HCT116 (cell line): ENCODE data around the gene SMIM35. TPM values are rescaled to one million over a fixed set of nuclear protein-coding genes. Genes with fewer than 3 reads are reported as not detected.

Source experiments
- ATAC-seq: fragments of 200-7000 bp; cut with Tn5 transposase; 2 replicates; pipeline ENCODE4 v1.9.1; 2020; ENCODE audit warnings: mild to moderate bottlenecking, moderate library complexity
- BruUV-seq: library from RNA; stranded (reverse); fragments of 400-500 nt; replicated peaks from 2 replicates; lab custom pipeline; 2021; lab: Mats Ljungman, UMichigan
- CTCF ChIA-PET: fragments of 300-600 bp; sonication (Branson Sonifier 250); formaldehyde crosslinking; loops from one replicate; lab custom pipeline; 2021; ENCODE audit warnings: antibody characterized with exemption; lab: Charles Lee
- POLR2A ChIA-PET: fragments of 300-600, 350-600 bp; sonication (Branson Sonifier 250); formaldehyde crosslinking; loops from one replicate; lab custom pipeline; 2021; ENCODE audit warnings: antibody characterized with exemption; lab: Charles Lee
- RAD21 ChIA-PET, 2 experiments: fragments of 300-600 bp; sonication (Branson Sonifier 250); formaldehyde crosslinking; loops; one replicate each; lab custom pipeline; 2023; ENCODE audit warnings: low total read pairs in 2 of 2; ENCODE audit not compliant: uncharacterized antibody in 2 of 2, unreplicated experiment in 2 of 2, low non-redundant PET in 1 of 2; lab: Charles Lee
- DNase-seq: peaks from one replicate; pipeline ENCODE4 v3.0.0-alpha.2; 2010; ENCODE audit warnings: low read depth, low spot score
- H2AFZ ChIP-seq: fragments of 200-600 bp; shearing (Covaris generic), sonication (generic); 2 replicates; pipeline ENCODE4 v1.6.1; 2017; ENCODE audit warnings: low read depth, mixed run types, mixed read lengths, antibody characterized with exemption, low read length; ENCODE audit not compliant: poor library complexity, severe bottlenecking
- H3K27ac ChIP-seq: 2 replicates; pipeline ENCODE4 v1.5.1; 2012; ENCODE audit warnings: low read depth, low read length
- H3K27me3 ChIP-seq: fragments of 200-600 bp; sonication (generic); 2 replicates; pipeline ENCODE4 v1.6.1; 2016; ENCODE audit warnings: mixed run types, low read length, mixed read lengths; ENCODE audit not compliant: insufficient read depth
- H3K36me3 ChIP-seq, 2 experiments: fragments of 200-500 bp in 1 of 2; fragments of 200-600 bp in 1 of 2; sonication (Bioruptor generic) in 1 of 2; sonication (generic) in 1 of 2; 2 replicates each; pipeline versions ENCODE4 v1.5.1 to v1.6.1; 2014 to 2016; ENCODE audit warnings: low read length in 2 of 2, inconsistent platforms in 1 of 2, mixed read lengths in 1 of 2, mixed run types in 1 of 2; ENCODE audit not compliant: insufficient read depth in 2 of 2, control insufficient read depth in 1 of 2
- H3K4me1 ChIP-seq, 2 experiments: fragments of 200-600 bp in 1 of 2; sonication (generic) in 1 of 2; 2 replicates each; pipeline versions ENCODE4 v1.5.1 to v1.6.1; 2012 to 2017; ENCODE audit warnings: low read length in 2 of 2, inconsistent platforms in 1 of 2, mild to moderate bottlenecking in 1 of 2, mixed read lengths in 1 of 2, mixed run types in 1 of 2, moderate library complexity in 1 of 2; ENCODE audit not compliant: insufficient read depth in 2 of 2, control insufficient read depth in 1 of 2
- H3K4me2 ChIP-seq: fragments of 200-600 bp; sonication (generic); 2 replicates; pipeline ENCODE4 v1.6.1; 2017; ENCODE audit warnings: mixed run types, low read length, mixed read lengths
- H3K4me3 ChIP-seq, 2 experiments: fragments of 200-600 bp in 1 of 2; sonication (generic) in 1 of 2; replicated peaks in 1 of 2; 2 replicates each; pipeline ENCODE4 v1.5.1; 2011 to 2016; ENCODE audit warnings: low read length in 2 of 2, control low read depth in 1 of 2, low read depth in 1 of 2, mild to moderate bottlenecking in 1 of 2, mixed read lengths in 1 of 2, mixed run types in 1 of 2
- H3K79me2 ChIP-seq: fragments of 200-600 bp; sonication (generic); 2 replicates; pipeline ENCODE4 v1.6.1; 2017; ENCODE audit warnings: mild to moderate bottlenecking, mixed run types, low read length, moderate library complexity, mixed read lengths; ENCODE audit not compliant: insufficient read depth
- H3K9ac ChIP-seq: fragments of 200-600 bp; sonication (generic); 2 replicates; pipeline ENCODE4 v1.6.1; 2016; ENCODE audit warnings: low read length, mixed read lengths
- H3K9me2 ChIP-seq: fragments of 200-600 bp; sonication (generic), shearing (Covaris generic); 2 replicates; pipeline ENCODE4 v1.6.1; 2017; ENCODE audit warnings: mixed run types, mild to moderate bottlenecking, moderate library complexity; ENCODE audit not compliant: insufficient read depth
- H3K9me3 ChIP-seq, 2 experiments: fragments of 200-500 bp in 1 of 2; fragments of 200-600 bp in 1 of 2; sonication (Bioruptor generic) in 1 of 2; sonication (generic) in 1 of 2; 2 replicates each; pipeline ENCODE4 v1.6.1; 2014 to 2017; ENCODE audit warnings: low read length in 2 of 2, mixed read lengths in 2 of 2, inconsistent platforms in 1 of 2, low read depth in 1 of 2, mild to moderate bottlenecking in 1 of 2, mixed run types in 1 of 2, moderate library complexity in 1 of 2; ENCODE audit not compliant: control insufficient read depth in 1 of 2, insufficient read depth in 1 of 2
- H4K20me1 ChIP-seq: fragments of 200-600 bp; sonication (generic), shearing (Covaris generic); 2 replicates; pipeline ENCODE4 v1.6.1; 2017; ENCODE audit warnings: mixed run types, mild to moderate bottlenecking, moderate library complexity; ENCODE audit not compliant: insufficient read depth
- ATF3 ChIP-seq: IDR thresholded peaks from 2 replicates; pipeline ENCODE4 v1.6.1; 2012
- CBX3 ChIP-seq: IDR thresholded peaks from 2 replicates; pipeline ENCODE4 v1.6.1; 2012; ENCODE audit warnings: low read depth
- CEBPB ChIP-seq: IDR thresholded peaks from 2 replicates; pipeline ENCODE4 v1.6.1; 2012; ENCODE audit warnings: low read depth
- EGR1 ChIP-seq: IDR thresholded peaks from 2 replicates; pipeline ENCODE4 v1.6.1; 2012; ENCODE audit warnings: low read depth
- EZH2 ChIP-seq: fragments of 200-600 bp; sonication (generic); IDR thresholded peaks from 2 replicates; pipeline ENCODE4 v1.6.1; 2017; ENCODE audit warnings: antibody characterized with exemption, mixed run types
- EZH2phosphoT487 ChIP-seq: fragments of 200-600 bp; IDR thresholded peaks from 2 replicates; pipeline ENCODE4 v1.6.1; 2018; ENCODE audit warnings: antibody characterized with exemption, borderline replicate concordance
- FOSL1 ChIP-seq: IDR thresholded peaks from 2 replicates; pipeline ENCODE4 v1.6.1; 2012; ENCODE audit warnings: low read depth
- JUND ChIP-seq: IDR thresholded peaks from 2 replicates; pipeline ENCODE4 v1.6.1; 2012
- POLR2A ChIP-seq: IDR thresholded peaks from 2 replicates; pipeline ENCODE4 v1.7.0; 2011; ENCODE audit warnings: borderline replicate concordance; ENCODE audit not compliant: insufficient read depth, insufficient read length; ENCODE audit errors: extremely low read depth
- RAD21 ChIP-seq: IDR thresholded peaks from 2 replicates; pipeline ENCODE4 v1.6.1; 2012; ENCODE audit warnings: low read depth, mild to moderate bottlenecking
- TCF7L2 ChIP-seq: IDR thresholded peaks from 2 replicates; pipeline ENCODE4 v1.7.0; 2011; ENCODE audit warnings: borderline replicate concordance, inconsistent platforms; ENCODE audit not compliant: insufficient read depth, insufficient read length; ENCODE audit errors: extremely low read depth
- ZFX ChIP-seq: fragments of 450-650 bp; IDR thresholded peaks from 2 replicates; pipeline ENCODE4 v1.6.1; 2017
- ZNF274 ChIP-seq: fragments of 200-500 bp; sonication (Bioruptor generic); IDR thresholded peaks from 2 replicates; pipeline ENCODE4 v1.6.1; 2014; ENCODE audit warnings: mild to moderate bottlenecking, low read depth, low read length, inconsistent platforms
- intact Hi-C: fragments of 100-400 bp; cut with micrococcal nuclease; formaldehyde crosslinking; loops from 2 replicates; pipeline ENCODE4 v1.10.0; 2022
- total RNA-seq: library from RNA; stranded (reverse); gene quantifications from one replicate; pipeline ENCODE4 v1.2.1, GENCODE V29; 2021; ENCODE audit not compliant: unreplicated experiment
- TF ChIP-seq, protein P1 (sequence below): IDR thresholded peaks from 2 replicates; pipeline ENCODE4 v1.6.1; 2012; ENCODE audit warnings: low read depth
- TF ChIP-seq, protein P2 (sequence below): IDR thresholded peaks from 2 replicates; pipeline ENCODE4 v1.6.1; 2012
- TF ChIP-seq, protein P3 (sequence below): IDR thresholded peaks from 2 replicates; pipeline ENCODE4 v1.6.1; 2011; ENCODE audit warnings: mild to moderate bottlenecking, low read length, moderate library complexity; ENCODE audit not compliant: insufficient replicate concordance; ENCODE audit errors: extremely low read depth

Gene SMIM35
- total RNA-seq, 1 experiment from 2014 or later, result not detected

DNA sequence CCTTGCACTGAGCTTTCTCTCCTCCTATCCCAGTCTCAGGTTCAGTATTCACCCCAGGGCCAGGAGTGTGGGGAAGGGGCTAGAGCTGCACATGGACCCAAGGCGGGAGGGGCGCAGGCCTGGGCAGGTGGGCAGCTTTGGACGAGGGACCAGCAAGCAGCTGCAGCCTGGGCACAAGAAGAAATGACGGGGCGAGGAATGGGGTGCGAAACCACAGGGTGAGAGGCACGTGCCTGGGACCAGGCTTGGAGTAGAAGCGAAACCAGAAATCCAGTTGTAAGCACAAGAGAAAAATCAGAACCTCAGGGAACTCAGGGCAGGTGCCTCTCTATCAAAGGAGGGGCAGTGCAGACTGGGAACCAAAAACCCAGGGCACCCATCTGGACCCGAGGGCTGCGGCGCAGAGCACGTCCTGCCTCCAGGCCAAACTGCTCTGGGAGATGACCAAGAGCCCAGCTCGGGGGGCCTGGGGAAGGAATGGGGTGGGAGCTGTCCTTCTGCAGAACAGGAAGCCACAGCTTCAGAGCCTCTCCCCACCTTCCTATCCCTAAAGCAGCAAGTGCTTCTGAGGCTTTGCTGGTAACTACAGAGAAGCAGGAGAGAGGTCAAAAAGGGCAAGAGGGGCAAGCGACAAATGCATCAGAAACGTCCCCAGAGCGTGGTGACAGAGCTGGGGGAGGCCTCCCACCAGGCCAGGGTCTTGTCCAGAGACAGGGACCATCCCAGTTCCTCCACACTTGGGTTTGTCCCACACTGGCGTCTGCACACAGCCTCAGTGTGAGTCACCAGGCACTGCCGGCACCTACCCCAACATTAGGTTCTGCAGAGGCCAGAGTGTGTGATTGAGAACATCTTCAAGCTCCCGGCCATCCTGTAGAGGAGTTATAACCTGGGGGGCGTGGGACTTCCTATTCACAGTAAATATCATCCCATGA, 28.2 kb downstream of the SMIM35 start:
- no peaks in the 10 kb centered on the region for H3K36me3 ChIP-seq
- intact Hi-C loops, result no loop called here
- H3K27me3 ChIP-seq, result no peaks in the 10 kb centered on the region
- H3K4me2 ChIP-seq, result no peak overlapping the region
- no peak overlapping the region for H3K4me3 ChIP-seq
- H3K9me2 ChIP-seq, result no peaks in the 10 kb centered on the region
- no TSS peak for BruUV-seq
- H3K27ac ChIP-seq, result no peak overlapping the region
- no peak for TF ChIP-seq JUND
- TF ChIP-seq EGR1, result no peak
- TF ChIP-seq ZFX, result no peak
- no peak for TF ChIP-seq TCF7L2
- TF ChIP-seq CEBPB, result no peak
- TF ChIP-seq EZH2, result no peak
- TF ChIP-seq, protein P1, sequence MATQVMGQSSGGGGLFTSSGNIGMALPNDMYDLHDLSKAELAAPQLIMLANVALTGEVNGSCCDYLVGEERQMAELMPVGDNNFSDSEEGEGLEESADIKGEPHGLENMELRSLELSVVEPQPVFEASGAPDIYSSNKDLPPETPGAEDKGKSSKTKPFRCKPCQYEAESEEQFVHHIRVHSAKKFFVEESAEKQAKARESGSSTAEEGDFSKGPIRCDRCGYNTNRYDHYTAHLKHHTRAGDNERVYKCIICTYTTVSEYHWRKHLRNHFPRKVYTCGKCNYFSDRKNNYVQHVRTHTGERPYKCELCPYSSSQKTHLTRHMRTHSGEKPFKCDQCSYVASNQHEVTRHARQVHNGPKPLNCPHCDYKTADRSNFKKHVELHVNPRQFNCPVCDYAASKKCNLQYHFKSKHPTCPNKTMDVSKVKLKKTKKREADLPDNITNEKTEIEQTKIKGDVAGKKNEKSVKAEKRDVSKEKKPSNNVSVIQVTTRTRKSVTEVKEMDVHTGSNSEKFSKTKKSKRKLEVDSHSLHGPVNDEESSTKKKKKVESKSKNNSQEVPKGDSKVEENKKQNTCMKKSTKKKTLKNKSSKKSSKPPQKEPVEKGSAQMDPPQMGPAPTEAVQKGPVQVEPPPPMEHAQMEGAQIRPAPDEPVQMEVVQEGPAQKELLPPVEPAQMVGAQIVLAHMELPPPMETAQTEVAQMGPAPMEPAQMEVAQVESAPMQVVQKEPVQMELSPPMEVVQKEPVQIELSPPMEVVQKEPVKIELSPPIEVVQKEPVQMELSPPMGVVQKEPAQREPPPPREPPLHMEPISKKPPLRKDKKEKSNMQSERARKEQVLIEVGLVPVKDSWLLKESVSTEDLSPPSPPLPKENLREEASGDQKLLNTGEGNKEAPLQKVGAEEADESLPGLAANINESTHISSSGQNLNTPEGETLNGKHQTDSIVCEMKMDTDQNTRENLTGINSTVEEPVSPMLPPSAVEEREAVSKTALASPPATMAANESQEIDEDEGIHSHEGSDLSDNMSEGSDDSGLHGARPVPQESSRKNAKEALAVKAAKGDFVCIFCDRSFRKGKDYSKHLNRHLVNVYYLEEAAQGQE, result no peak
- no peak for TF ChIP-seq CBX3
- no peak for TF ChIP-seq POLR2A
- TF ChIP-seq FOSL1, result no peak
- TF ChIP-seq, protein P2, sequence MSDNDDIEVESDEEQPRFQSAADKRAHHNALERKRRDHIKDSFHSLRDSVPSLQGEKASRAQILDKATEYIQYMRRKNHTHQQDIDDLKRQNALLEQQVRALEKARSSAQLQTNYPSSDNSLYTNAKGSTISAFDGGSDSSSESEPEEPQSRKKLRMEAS, result no peak
- TF ChIP-seq EZH2phosphoT487, result no peak
- no peak for TF ChIP-seq ZNF274
- TF ChIP-seq, protein P3, sequence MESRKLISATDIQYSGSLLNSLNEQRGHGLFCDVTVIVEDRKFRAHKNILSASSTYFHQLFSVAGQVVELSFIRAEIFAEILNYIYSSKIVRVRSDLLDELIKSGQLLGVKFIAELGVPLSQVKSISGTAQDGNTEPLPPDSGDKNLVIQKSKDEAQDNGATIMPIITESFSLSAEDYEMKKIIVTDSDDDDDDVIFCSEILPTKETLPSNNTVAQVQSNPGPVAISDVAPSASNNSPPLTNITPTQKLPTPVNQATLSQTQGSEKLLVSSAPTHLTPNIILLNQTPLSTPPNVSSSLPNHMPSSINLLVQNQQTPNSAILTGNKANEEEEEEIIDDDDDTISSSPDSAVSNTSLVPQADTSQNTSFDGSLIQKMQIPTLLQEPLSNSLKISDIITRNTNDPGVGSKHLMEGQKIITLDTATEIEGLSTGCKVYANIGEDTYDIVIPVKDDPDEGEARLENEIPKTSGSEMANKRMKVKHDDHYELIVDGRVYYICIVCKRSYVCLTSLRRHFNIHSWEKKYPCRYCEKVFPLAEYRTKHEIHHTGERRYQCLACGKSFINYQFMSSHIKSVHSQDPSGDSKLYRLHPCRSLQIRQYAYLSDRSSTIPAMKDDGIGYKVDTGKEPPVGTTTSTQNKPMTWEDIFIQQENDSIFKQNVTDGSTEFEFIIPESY, result no peak
- TF ChIP-seq RAD21, result no peak
- no peak for TF ChIP-seq ATF3
- H3K9ac ChIP-seq, result no peak overlapping the region
- ATAC-seq, result no peak
- ChIA-PET RAD21 (no interaction called here), POLR2A (no interaction called here), CTCF (interaction anchor here (0.9 kb wide), 1 partner anchor 251 kb away, joined by 3 read pairs; no protein-coding TSS in a partner anchor)
- no peak for DNase-seq
- H2AFZ ChIP-seq, result no peak overlapping the region
- peaks cover 0 to 8% of the 10 kb centered on the region in 2 experiments; a peak in 2 of 4 replicates for H3K4me1 ChIP-seq
- no peaks in the 10 kb centered on the region for H4K20me1 ChIP-seq
- no peaks in the 10 kb centered on the region for H3K9me3 ChIP-seq
- no peaks in the 10 kb centered on the region for H3K79me2 ChIP-seq
